Measurements from ENCODE around the gene TAF6L. TPM values are rescaled to one million over a fixed set of nuclear protein-coding genes. Genes with fewer than 3 reads are reported as not detected.

Gene TAF6L
- polyA plus RNA-seq, 1 donor (not counting 4 experiments of a cell fraction or from before 2014, with no cell fraction given): 14.7 TPM

- no peak overlapping the region for H3K9ac ChIP-seq (ENCODE audit: control insufficient read depth, extremely low read depth, insufficient read depth, low read length)
- DNase-seq (ENCODE audit: low read depth, low spot score): no peak
- no peak for FAIRE-seq
- peaks cover 4% of the 10 kb centered on the region for H3K79me2 ChIP-seq (ENCODE audit: control insufficient read depth, insufficient read depth, low read length)
- no peak overlapping the region for H3K27ac ChIP-seq (ENCODE audit: control insufficient read depth, insufficient read depth, low read length)
- H4K20me1 ChIP-seq (ENCODE audit: control insufficient read depth, extremely low read depth, insufficient read depth, low read length): no peaks in the 10 kb centered on the region
- dilution Hi-C loops (cut with MboI; ENCODE audit: extremely low pct_ligation_motif_present, low sequenced_read_pairs): no loop called here
- no peak overlapping the region for H3K4me3 ChIP-seq (ENCODE audit: control insufficient read depth in 2 of 3, extremely low read depth in 1 of 3, insufficient read depth in 2 of 3, low read depth in 1 of 3, low read length in 3 of 3)
- no peak overlapping the region for H2AFZ ChIP-seq (ENCODE audit: control insufficient read depth, low read length)
- no peak for TF ChIP-seq EZH2 (IDR thresholded peaks at IDR 0.05; ENCODE audit: low read length)
- TF ChIP-seq CTCF (optimal IDR thresholded peaks at IDR 0.05 in 1 of 3, IDR thresholded peaks at IDR 0.05 in 1 of 3, conservative IDR thresholded peaks at IDR 0.05 in 1 of 3; ENCODE audit: extremely low read depth in 1 of 3, insufficient read depth in 2 of 3, low read length in 3 of 3): no peak
- H3K9me1 ChIP-seq (ENCODE audit: control insufficient read depth, extremely low read depth, insufficient read depth, low read length): no peaks in the 10 kb centered on the region
- H3K4me2 ChIP-seq (ENCODE audit: control insufficient read depth, extremely low read depth, insufficient read depth, low read depth, low read length): no peak overlapping the region
- H3K27me3 ChIP-seq (ENCODE audit: control insufficient read depth, extremely low read depth, insufficient read depth, low read length): no peaks in the 10 kb centered on the region
- H3K9me3 ChIP-seq (ENCODE audit: control insufficient read depth, low read depth, low read length): no peaks in the 10 kb centered on the region
- peaks cover 10 to 12% of the 10 kb centered on the region in 2 experiments for H3K36me3 ChIP-seq (ENCODE audit: control insufficient read depth in 2 of 2, extremely low read depth in 1 of 2, insufficient read depth in 2 of 2, low read length in 2 of 2)
- peaks cover 2% of the 10 kb centered on the region for H3K4me1 ChIP-seq (ENCODE audit: control insufficient read depth, extremely low read depth, insufficient read depth, low read length)
Observed at GRCh38 chr11:62778441-62778840, 7.2 kb downstream of the TAF6L start.

- H3K79me2 ChIP-seq (ENCODE audit: control insufficient read depth, insufficient read depth, low read length): peaks cover 3% of the 10 kb centered on the region
- H3K36me3 ChIP-seq (ENCODE audit: control insufficient read depth in 2 of 2, extremely low read depth in 1 of 2, insufficient read depth in 2 of 2, low read length in 2 of 2): peaks cover 4 to 6% of the 10 kb centered on the region in 2 experiments
- no peaks in the 10 kb centered on the region for H3K9me3 ChIP-seq (ENCODE audit: control insufficient read depth, low read depth, low read length)
- TF ChIP-seq CTCF (optimal IDR thresholded peaks at IDR 0.05 in 1 of 3, IDR thresholded peaks at IDR 0.05 in 1 of 3, conservative IDR thresholded peaks at IDR 0.05 in 1 of 3; ENCODE audit: extremely low read depth in 1 of 3, insufficient read depth in 2 of 3, low read length in 3 of 3) (no peak), EZH2 (IDR thresholded peaks at IDR 0.05; ENCODE audit: low read length) (no peak)
- no peaks in the 10 kb centered on the region for H3K27me3 ChIP-seq (ENCODE audit: control insufficient read depth, extremely low read depth, insufficient read depth, low read length)
- no peaks in the 10 kb centered on the region for H3K9me1 ChIP-seq (ENCODE audit: control insufficient read depth, extremely low read depth, insufficient read depth, low read length)
- H2AFZ ChIP-seq (ENCODE audit: control insufficient read depth, low read length): no peak overlapping the region
- no peak overlapping the region for H3K4me3 ChIP-seq (ENCODE audit: control insufficient read depth in 2 of 3, extremely low read depth in 1 of 3, insufficient read depth in 2 of 3, low read depth in 1 of 3, low read length in 3 of 3)
- no peaks in the 10 kb centered on the region for H4K20me1 ChIP-seq (ENCODE audit: control insufficient read depth, extremely low read depth, insufficient read depth, low read length)
- dilution Hi-C loops (cut with MboI; ENCODE audit: extremely low pct_ligation_motif_present, low sequenced_read_pairs): no loop called here
- FAIRE-seq: no peak
- H3K9ac ChIP-seq (ENCODE audit: control insufficient read depth, extremely low read depth, insufficient read depth, low read length): no peak overlapping the region
- H3K4me1 ChIP-seq (ENCODE audit: control insufficient read depth, extremely low read depth, insufficient read depth, low read length): peaks cover 6% of the 10 kb centered on the region
- H3K27ac ChIP-seq (ENCODE audit: control insufficient read depth, insufficient read depth, low read length): no peak overlapping the region
- no peak overlapping the region for H3K4me2 ChIP-seq (ENCODE audit: control insufficient read depth, extremely low read depth, insufficient read depth, low read depth, low read length)
- DNase-seq (ENCODE audit: low read depth, low spot score): no peak
Observed at GRCh38 chr11:62782753-62783152, 11.6 kb downstream of the TAF6L start.

Measured in keratinocyte (primary cell).